GM18951 (cell line): ENCODE results near the gene ELK3.

Source experiments
- POLR2A ChIP-seq: IDR thresholded peaks from 4 replicates; pipeline ENCODE4 v1.6.1; 2011; ENCODE audit warnings: mild to moderate bottlenecking; ENCODE audit not compliant: insufficient read length, insufficient read depth; ENCODE audit errors: extremely low read depth
- in situ Hi-C: fragments of 300-500 bp; cut with MboI; formaldehyde crosslinking; loops from one replicate; pipeline ENCODE4 v1.12.0; 2022; ENCODE audit warnings: low sequenced_read_pairs, mixed read lengths, inconsistent platforms; ENCODE audit not compliant: unreplicated experiment

The ELK3 gene

GRCh38 chr12:96266238-96266637 is 72.1 kb downstream of the ELK3 start:
- in situ Hi-C loops: no loop called here
- no peak for TF ChIP-seq POLR2A

GRCh38 chr12:96271469-96272199 is 77.5 kb downstream of the ELK3 start:
- no peak for TF ChIP-seq POLR2A
- in situ Hi-C loops: no loop called here

DNA sequence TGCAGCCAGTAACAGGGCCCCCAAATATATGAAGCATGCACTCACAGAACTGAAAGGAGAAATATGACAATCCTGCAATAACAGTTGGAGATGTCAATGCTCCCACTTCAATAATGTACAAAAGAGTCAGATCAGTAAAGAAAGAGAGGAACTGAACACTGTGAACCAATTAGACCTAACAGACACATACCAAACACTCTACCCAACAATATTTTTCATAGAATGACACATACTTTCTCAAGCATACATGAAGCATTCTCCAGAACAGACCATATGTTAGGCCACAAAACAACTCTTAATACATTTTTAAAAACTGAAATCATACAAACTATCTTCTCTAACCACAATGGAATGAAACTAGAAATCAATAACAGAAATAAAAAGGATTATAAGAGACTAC is 80.2 kb downstream of the ELK3 start:
- no peak for TF ChIP-seq POLR2A
- in situ Hi-C loops: no loop called here

GRCh38 chr12:96285158-96285557 is 91.0 kb downstream of the ELK3 start:
- TF ChIP-seq POLR2A: no peak

GRCh38 chr12:96289067-96289466 is 94.9 kb downstream of the ELK3 start:
- TF ChIP-seq POLR2A: no peak
- in situ Hi-C loops: no loop called here

More at GRCh38 chr12:96285158-96285557, 91.0 kb downstream of the ELK3 start:
- in situ Hi-C loops: no loop called here

- TF ChIP-seq POLR2A: no peak
- in situ Hi-C loops: no loop called here
These were observed 98.9 kb downstream of the ELK3 start for GRCh38 chr12:96293093-96293492.

- TF ChIP-seq POLR2A: no peak
- in situ Hi-C loops: no loop called here
These were observed 100.7 kb downstream of the ELK3 start for GRCh38 chr12:96294831-96295230.

DNA sequence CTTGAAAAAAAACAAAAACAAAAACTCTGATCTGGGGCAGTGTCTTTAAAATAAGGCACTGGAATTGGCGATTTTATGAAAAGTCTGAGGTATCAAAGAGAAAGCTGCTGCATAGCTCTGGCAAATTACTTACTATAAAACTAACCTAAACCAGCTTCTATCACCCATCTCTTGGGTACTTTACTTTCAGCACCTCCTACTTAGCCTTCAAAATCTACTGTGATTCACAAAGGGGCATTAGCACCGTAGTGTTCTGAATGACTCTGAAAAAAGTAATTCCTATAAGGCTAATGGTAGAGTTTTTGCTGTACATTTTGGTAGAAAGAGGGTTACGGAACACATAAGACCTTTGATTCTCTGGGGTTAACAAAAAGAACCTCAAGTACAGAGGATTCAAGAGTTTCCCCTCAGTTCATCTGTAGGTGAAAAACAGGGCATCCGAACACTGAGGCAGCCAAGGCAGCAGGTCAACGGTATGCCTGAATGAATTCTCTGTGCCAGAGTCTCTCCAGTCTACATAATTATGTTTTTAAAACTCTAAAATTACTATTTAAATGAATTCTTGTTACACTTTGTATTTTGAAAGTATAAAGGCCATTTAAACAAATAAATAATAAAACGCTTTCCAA is 101.5 kb downstream of the ELK3 start:
- in situ Hi-C loops: no loop called here
- no peak for TF ChIP-seq POLR2A

DNA sequence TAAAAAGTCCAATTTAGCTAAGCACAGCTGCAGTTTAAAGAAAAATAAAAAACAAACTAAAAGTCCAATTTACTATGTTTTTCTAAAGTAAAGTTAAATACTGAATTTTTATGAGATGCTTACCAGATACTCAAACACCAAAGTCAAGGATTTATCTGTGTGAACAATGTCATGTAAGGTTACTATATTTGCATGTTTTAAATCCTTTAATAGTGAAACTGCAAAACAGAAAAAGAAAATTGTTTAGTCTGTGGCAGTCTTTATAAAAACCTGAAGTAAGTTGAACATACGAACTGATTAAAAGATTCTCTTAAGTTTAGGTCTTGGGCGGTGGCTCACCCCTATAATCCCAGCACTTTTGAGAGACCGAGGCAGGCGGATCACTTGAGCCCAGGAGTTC is 103.3 kb downstream of the ELK3 start:
- no peak for TF ChIP-seq POLR2A
- in situ Hi-C loops: no loop called here

DNA sequence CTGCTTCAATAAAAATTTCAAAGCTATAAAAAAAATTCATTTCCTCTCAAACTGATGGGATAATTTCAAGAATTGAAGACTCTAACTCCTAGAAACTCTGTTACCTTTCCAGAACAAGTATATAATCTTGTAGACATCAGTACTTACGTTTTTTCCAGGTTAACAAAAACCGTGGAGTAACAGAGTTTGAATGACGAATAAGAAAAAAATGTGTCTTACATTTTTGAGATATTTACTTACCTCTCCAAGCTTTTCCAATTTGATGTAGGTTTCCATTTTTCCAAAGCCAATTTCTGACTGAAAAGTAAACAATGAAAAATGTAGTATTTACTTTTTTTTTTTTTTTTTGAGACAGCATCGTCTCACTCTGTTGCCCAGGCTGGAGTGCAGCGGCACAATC is 105.9 kb downstream of the ELK3 start:
- in situ Hi-C loops: no loop called here
- TF ChIP-seq POLR2A: no peak

GRCh38 chr12:96301732-96302131 is 107.6 kb downstream of the ELK3 start:
- TF ChIP-seq POLR2A: no peak
- in situ Hi-C loops: no loop called here

DNA sequence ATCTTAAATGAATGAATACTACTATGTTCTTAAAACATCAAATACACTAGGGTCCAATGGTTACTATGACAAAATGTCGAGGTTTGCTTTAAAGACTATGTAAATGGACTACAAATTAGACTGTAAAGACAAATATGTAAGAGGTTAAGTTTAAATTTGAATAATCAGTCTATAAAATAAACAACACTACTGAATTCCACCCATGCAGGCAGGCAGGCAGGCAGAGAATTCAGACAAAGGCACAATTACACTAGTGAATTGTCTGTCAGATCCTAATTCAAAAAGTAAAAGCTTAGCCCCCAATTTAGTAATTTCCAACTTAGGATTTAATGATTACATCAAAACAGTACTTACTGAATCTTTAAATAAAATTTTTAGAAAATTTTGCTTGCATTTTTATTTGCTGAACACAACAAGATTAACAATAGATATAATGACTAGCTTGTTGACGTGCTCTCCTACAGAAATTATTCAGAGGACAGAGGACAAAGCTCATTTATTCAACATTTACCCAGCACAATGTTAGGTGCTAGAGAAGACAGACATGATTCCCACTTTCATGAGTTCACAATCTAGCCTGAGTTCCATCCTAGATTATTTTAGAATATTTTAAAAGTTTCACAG is 108.6 kb downstream of the ELK3 start:
- TF ChIP-seq POLR2A: no peak
- in situ Hi-C loops: no loop called here

DNA sequence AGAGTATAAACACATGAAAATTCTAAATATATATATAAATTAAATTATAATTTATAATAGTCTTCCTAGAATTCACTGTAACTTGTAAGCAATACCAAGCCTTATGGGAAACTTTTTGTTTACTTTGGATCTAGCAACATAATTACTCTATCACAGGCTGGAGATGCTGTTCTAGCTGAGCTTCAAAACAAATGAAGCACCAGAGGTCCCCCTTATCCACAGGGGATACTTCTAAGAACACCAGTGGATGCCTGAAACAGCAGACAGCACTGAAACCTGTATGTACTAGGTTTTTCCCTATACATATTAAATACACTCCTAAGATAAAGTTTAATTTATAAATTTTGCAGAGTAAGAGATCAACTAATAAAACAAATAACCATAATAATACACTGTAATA is 109.5 kb downstream of the ELK3 start:
- TF ChIP-seq POLR2A: no peak
- in situ Hi-C loops: no loop called here

DNA sequence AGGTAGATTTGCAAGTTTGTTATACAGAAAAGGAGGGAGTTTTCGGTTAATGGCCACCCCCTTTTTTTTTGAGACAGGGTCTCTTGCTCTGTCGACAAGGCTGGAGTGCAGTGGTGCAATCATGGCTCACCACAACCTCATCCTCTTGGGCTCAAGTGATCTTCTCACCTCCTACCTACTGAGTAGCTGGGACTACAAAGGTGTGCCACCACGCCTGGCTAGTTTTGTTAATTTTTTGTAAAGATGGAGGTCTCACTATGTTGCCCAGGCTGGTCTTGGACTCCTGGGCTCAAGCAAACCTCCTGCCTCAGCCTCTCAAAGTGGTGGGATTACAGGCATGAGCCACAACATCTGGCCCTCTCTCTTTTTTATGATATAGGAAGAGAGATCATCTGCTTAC is 111.5 kb downstream of the ELK3 start:
- in situ Hi-C loops: no loop called here
- no peak for TF ChIP-seq POLR2A
